Endothelial cell of umbilical vein (primary cell): ENCODE data around the gene KIF9.
"Not testable (repeated sequence)": the region's sequence is repeated elsewhere in the genome, so short reads cannot be mapped to it uniquely, and the experiment has no call there.

ENCODE experiments used
- CTCF ChIP-seq, 2 donors: IDR thresholded peaks; 1 replicate in 1 of 2; 2 replicates in 1 of 2; pipeline ENCODE4 v1.5.1; 2011; ENCODE audit warnings: low read length in 2 of 2, mild to moderate bottlenecking in 2 of 2, moderate library complexity in 2 of 2, control low read depth in 1 of 2, inconsistent platforms in 1 of 2, low read depth in 1 of 2; ENCODE audit not compliant: insufficient read depth in 1 of 2; ENCODE audit errors: extremely low read depth in 1 of 2
- EZH2 ChIP-seq: IDR thresholded peaks from 2 replicates; pipeline ENCODE4 v1.6.1; 2012; ENCODE audit warnings: borderline replicate concordance, low read depth, mild to moderate bottlenecking, moderate library complexity, low read length, inconsistent platforms; ENCODE audit not compliant: severe bottlenecking
- FOS ChIP-seq: IDR thresholded peaks from 2 replicates; pipeline ENCODE4 v1.6.1; 2011; ENCODE audit warnings: mild to moderate bottlenecking, low read length, moderate library complexity, borderline replicate concordance; ENCODE audit not compliant: insufficient read depth
- GATA2 ChIP-seq: IDR thresholded peaks from 2 replicates; pipeline ENCODE4 v1.7.0; 2011; ENCODE audit warnings: low read depth, mild to moderate bottlenecking, moderate library complexity, mixed read lengths, low read length; ENCODE audit not compliant: insufficient read length, insufficient read depth
- JUN ChIP-seq: IDR thresholded peaks from 2 replicates; pipeline ENCODE4 v1.6.1; 2011; ENCODE audit warnings: borderline replicate concordance, low read depth; ENCODE audit not compliant: insufficient read length, insufficient read depth
- MAX ChIP-seq: IDR thresholded peaks from 2 replicates; pipeline ENCODE4 v1.6.1; 2011; ENCODE audit not compliant: insufficient read depth, insufficient read length
- POLR2A ChIP-seq: IDR thresholded peaks from 2 replicates; pipeline ENCODE4 v1.6.1; 2012; ENCODE audit warnings: low read depth, mild to moderate bottlenecking, control low read depth, low read length
- POLR2AphosphoS5 ChIP-seq: IDR thresholded peaks from 2 replicates; pipeline ENCODE4 v1.6.1; 2012; ENCODE audit warnings: low read depth, mild to moderate bottlenecking, control low read depth, low read length, moderate library complexity; ENCODE audit not compliant: insufficient read depth

DNA sequence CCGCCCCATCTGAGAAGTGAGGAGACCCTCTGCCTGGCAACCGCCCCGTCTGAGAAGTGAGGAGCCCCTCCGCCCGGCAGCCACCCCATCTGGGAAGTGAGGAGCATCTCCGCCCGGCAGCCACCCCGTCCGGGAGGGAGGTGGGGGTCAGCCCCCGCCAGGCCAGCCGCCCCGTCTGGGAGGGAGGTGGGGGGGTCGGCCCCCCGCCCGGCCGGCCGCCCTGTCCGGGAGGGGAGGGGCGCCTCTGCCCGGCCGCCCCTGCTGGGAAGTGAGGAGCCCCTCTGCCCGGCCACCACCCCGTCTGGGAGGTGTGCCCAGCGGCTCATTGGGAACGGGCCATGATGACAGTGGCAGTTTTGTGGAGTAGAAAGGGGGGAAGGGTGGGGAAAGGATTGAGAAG is 26.3 kb downstream of the KIF9 start:
- TF ChIP-seq CTCF (IDR thresholded peaks at IDR 0.05; ENCODE audit: extremely low read depth in 1 of 2, insufficient read depth in 1 of 2, low read depth in 1 of 2, low read length in 2 of 2); POLR2A; EZH2; POLR2AphosphoS5; JUN; MAX; FOS; GATA2: not testable (repeated sequence)
